ENCODE measurements around the gene TXNRD1. TPM values are rescaled to one million over a fixed set of nuclear protein-coding genes. Genes with fewer than 3 reads are reported as not detected.

Gene TXNRD1
- total and polyA plus RNA-seq, 2 donors (not counting 1 experiment from before 2014, with no cell fraction given): 436 to 1,000 TPM

DNA sequence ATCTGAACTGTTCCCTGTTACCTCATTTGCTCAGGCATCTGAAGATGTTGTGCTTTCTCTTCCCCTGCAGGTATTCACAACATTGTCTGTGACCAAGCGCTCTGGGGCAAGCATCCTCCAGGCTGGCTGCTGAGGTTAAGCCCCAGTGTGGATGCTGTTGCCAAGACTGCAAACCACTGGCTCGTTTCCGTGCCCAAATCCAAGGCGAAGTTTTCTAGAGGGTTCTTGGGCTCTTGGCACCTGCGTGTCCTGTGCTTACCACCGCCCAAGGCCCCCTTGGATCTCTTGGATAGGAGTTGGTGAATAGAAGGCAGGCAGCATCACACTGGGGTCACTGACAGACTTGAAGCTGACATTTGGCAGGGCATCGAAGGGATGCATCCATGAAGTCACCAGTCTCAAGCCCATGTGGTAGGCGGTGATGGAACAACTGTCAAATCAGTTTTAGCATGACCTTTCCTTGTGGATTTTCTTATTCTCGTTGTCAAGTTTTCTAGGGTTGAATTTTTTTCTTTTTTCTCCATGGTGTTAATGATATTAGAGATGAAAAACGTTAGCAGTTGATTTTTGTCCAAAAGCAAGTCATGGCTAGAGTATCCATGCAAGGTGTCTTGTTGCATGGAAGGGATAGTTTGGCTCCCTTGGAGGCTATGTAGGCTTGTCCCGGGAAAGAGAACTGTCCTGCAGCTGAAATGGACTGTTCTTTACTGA, 132.9 kb downstream of the TXNRD1 start:
- H3K4me3 ChIP-seq (replicated peaks in 1 of 4; ENCODE audit: control extremely low read depth in 1 of 4, insufficient read depth in 1 of 4, low read depth in 3 of 4, low read length in 4 of 4): no peak overlapping the region
- no peak for TF ChIP-seq EZH2 (IDR thresholded peaks at IDR 0.05; ENCODE audit: low read length, missing control alignments)
- TF ChIP-seq, protein P1, sequence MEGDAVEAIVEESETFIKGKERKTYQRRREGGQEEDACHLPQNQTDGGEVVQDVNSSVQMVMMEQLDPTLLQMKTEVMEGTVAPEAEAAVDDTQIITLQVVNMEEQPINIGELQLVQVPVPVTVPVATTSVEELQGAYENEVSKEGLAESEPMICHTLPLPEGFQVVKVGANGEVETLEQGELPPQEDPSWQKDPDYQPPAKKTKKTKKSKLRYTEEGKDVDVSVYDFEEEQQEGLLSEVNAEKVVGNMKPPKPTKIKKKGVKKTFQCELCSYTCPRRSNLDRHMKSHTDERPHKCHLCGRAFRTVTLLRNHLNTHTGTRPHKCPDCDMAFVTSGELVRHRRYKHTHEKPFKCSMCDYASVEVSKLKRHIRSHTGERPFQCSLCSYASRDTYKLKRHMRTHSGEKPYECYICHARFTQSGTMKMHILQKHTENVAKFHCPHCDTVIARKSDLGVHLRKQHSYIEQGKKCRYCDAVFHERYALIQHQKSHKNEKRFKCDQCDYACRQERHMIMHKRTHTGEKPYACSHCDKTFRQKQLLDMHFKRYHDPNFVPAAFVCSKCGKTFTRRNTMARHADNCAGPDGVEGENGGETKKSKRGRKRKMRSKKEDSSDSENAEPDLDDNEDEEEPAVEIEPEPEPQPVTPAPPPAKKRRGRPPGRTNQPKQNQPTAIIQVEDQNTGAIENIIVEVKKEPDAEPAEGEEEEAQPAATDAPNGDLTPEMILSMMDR (conservative IDR thresholded peaks at IDR 0.05 in 1 of 2, IDR thresholded peaks at IDR 0.05 in 1 of 2; ENCODE audit: low read depth in 1 of 2, low read length in 2 of 2): no peak
- H3K36me3 ChIP-seq (ENCODE audit: control insufficient read depth, insufficient read depth, low read length): peaks cover 18% of the 10 kb centered on the region
- H3K9ac ChIP-seq (ENCODE audit: insufficient read depth, low read length): no peak overlapping the region
- no peaks in the 10 kb centered on the region for H3K4me1 ChIP-seq (ENCODE audit: control insufficient read depth, extremely low read depth, insufficient read depth, low read length)
- H3K9me3 ChIP-seq (ENCODE audit: control insufficient read depth, insufficient read depth, low read depth, low read length): no peaks in the 10 kb centered on the region
- H3K27ac ChIP-seq (ENCODE audit: insufficient read depth, low read length): no peak overlapping the region
- H2AFZ ChIP-seq (ENCODE audit: low read length): no peak overlapping the region
- H4K20me1 ChIP-seq (ENCODE audit: control insufficient read depth, extremely low read depth, insufficient read depth, low read length): no peaks in the 10 kb centered on the region
- H3K4me2 ChIP-seq (ENCODE audit: extremely low read depth, insufficient read depth, low read length): no peak overlapping the region
- H3K27me3 ChIP-seq (ENCODE audit: control insufficient read depth, insufficient read depth, low read length): no peaks in the 10 kb centered on the region
- DNase-seq (ENCODE audit: low read depth in 2 of 2): no peak
- H3K79me2 ChIP-seq (ENCODE audit: control insufficient read depth, insufficient read depth, low read length): peaks cover 20% of the 10 kb centered on the region

DNA sequence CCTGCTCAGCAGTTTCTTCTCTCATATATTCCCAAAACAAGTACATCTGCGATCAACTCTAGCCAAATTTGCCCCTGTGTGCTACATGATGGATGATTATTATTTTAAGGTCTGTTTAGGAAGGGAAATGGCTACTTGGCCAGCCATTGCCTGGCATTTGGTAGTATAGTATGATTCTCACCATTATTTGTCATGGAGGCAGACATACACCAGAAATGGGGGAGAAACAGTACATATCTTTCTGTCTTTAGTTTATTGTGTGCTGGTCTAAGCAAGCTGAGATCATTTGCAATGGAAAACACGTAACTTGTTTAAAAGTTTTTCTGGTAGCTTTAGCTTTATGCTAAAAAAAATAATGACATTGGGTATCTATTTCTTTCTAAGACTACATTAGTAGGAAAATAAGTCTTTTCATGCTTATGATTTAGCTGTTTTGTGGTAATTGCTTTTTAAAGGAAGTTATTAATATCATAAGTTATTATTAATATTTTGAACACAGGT, 133.5 kb downstream of the TXNRD1 start:
- Histone ChIP-seq H3K79me2 (ENCODE audit: control insufficient read depth, insufficient read depth, low read length) (peaks cover 20% of the 10 kb centered on the region), H3K27ac (ENCODE audit: insufficient read depth, low read length) (no peak overlapping the region), H3K9me3 (ENCODE audit: control insufficient read depth, insufficient read depth, low read depth, low read length) (no peaks in the 10 kb centered on the region), H3K4me1 (ENCODE audit: control insufficient read depth, extremely low read depth, insufficient read depth, low read length) (no peaks in the 10 kb centered on the region), H3K4me2 (ENCODE audit: extremely low read depth, insufficient read depth, low read length) (no peak overlapping the region), H3K27me3 (ENCODE audit: control insufficient read depth, insufficient read depth, low read length) (no peaks in the 10 kb centered on the region), H3K9ac (ENCODE audit: insufficient read depth, low read length) (no peak overlapping the region), H3K4me3 (replicated peaks in 1 of 4; ENCODE audit: control extremely low read depth in 1 of 4, insufficient read depth in 1 of 4, low read depth in 3 of 4, low read length in 4 of 4) (no peak overlapping the region), H2AFZ (ENCODE audit: low read length) (no peak overlapping the region), H3K36me3 (ENCODE audit: control insufficient read depth, insufficient read depth, low read length) (peaks cover 20% of the 10 kb centered on the region), H4K20me1 (ENCODE audit: control insufficient read depth, extremely low read depth, insufficient read depth, low read length) (no peaks in the 10 kb centered on the region)
- TF ChIP-seq, protein P1 (conservative IDR thresholded peaks at IDR 0.05 in 1 of 2, IDR thresholded peaks at IDR 0.05 in 1 of 2; ENCODE audit: low read depth in 1 of 2, low read length in 2 of 2): no peak
- TF ChIP-seq EZH2 (IDR thresholded peaks at IDR 0.05; ENCODE audit: low read length, missing control alignments): no peak
- DNase-seq (ENCODE audit: low read depth in 2 of 2): no peak

DNA sequence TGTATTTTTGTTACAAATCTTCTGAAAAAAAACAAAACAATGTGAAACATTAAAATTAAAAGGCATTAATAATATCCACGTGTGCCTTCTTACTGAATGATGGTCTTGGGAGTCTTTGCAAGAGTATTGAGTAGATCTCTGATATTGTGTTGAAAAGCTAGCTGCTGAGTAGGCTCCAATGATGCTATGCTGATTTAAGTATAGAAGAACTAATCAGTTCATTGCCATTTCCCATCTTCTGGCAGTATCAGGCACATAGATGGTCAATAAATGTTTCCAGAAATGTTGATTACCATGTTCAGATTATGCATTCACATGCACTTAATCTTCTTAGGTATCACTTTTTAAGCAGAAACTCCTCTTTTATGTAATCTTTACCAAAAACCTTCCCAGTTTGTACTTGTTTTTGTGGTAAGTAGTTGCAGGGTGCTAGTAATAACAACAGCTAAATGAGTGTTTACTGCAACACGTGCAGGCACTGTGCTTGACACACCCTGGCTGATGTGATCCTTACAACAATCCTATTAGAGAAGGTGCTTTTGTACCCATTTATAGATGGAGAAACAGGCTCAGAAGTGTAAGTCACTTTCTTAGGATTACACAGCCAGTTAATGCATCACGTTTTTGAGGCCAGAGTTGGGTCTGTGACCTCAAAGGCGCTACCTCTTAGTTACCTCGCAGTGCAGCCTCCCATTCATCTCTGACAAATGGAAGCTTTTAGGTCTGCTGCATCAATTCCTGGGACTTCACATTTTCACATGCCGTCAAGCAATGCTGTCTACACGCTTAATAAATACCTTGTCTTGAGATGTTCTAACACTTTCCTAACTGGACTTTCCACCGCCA, 134.9 kb downstream of the TXNRD1 start:
- Histone ChIP-seq H4K20me1 (ENCODE audit: control insufficient read depth, extremely low read depth, insufficient read depth, low read length) (no peaks in the 10 kb centered on the region), H3K79me2 (ENCODE audit: control insufficient read depth, insufficient read depth, low read length) (peaks cover 13% of the 10 kb centered on the region), H3K9me3 (ENCODE audit: control insufficient read depth, insufficient read depth, low read depth, low read length) (no peaks in the 10 kb centered on the region), H3K27ac (ENCODE audit: insufficient read depth, low read length) (no peak overlapping the region), H3K4me1 (ENCODE audit: control insufficient read depth, extremely low read depth, insufficient read depth, low read length) (no peaks in the 10 kb centered on the region), H3K4me2 (ENCODE audit: extremely low read depth, insufficient read depth, low read length) (no peak overlapping the region), H2AFZ (ENCODE audit: low read length) (no peak overlapping the region), H3K36me3 (ENCODE audit: control insufficient read depth, insufficient read depth, low read length) (peaks cover 25% of the 10 kb centered on the region), H3K4me3 (replicated peaks in 1 of 4; ENCODE audit: control extremely low read depth in 1 of 4, insufficient read depth in 1 of 4, low read depth in 3 of 4, low read length in 4 of 4) (no peak overlapping the region), H3K9ac (ENCODE audit: insufficient read depth, low read length) (no peak overlapping the region), H3K27me3 (ENCODE audit: control insufficient read depth, insufficient read depth, low read length) (no peaks in the 10 kb centered on the region)
- TF ChIP-seq, protein P1 (conservative IDR thresholded peaks at IDR 0.05 in 1 of 2, IDR thresholded peaks at IDR 0.05 in 1 of 2; ENCODE audit: low read depth in 1 of 2, low read length in 2 of 2): no peak
- TF ChIP-seq EZH2 (IDR thresholded peaks at IDR 0.05; ENCODE audit: low read length, missing control alignments): no peak
- no peak for DNase-seq (ENCODE audit: low read depth in 2 of 2)
